K562 (cell line): ENCODE data around the gene RBM20. TPM values are rescaled to one million over a fixed set of nuclear protein-coding genes. Genes with fewer than 3 reads are reported as not detected.

Experiments
- BDP1 ChIP-seq: IDR thresholded peaks from 3 replicates; pipeline ENCODE4 v1.6.1; 2011; ENCODE audit not compliant: insufficient read length, insufficient read depth
- CBX3 ChIP-seq, 2 experiments: IDR thresholded peaks; 1 replicate in 1 of 2; 2 replicates in 1 of 2; pipeline ENCODE4 v1.6.1; 2012; ENCODE audit warnings: inconsistent platforms in 2 of 2, low read length in 2 of 2, borderline replicate concordance in 1 of 2, control low read depth in 1 of 2
- CBX5 ChIP-seq: IDR thresholded peaks from 2 replicates; pipeline ENCODE4 v1.6.1; 2014; ENCODE audit warnings: low read depth, borderline replicate concordance
- CHD4 ChIP-seq: fragments of 200-600 bp; sonication (generic); IDR thresholded peaks from 3 replicates; pipeline ENCODE4 v1.6.1; 2012; ENCODE audit warnings: low read depth, mild to moderate bottlenecking, mixed read lengths, low read length, inconsistent platforms; ENCODE audit not compliant: insufficient read depth, insufficient replicate concordance, poor library complexity, severe bottlenecking
- ETV6 ChIP-seq, 3 experiments: fragments of 150-350 bp in 1 of 3; sonication (generic) in 1 of 3; formaldehyde crosslinking in 1 of 3; IDR thresholded peaks; 2 replicates each; pipeline versions ENCODE4 v1.6.1 to v1.8.0; 2014 to 2022; ENCODE audit warnings: borderline replicate concordance in 2 of 3, low read depth in 2 of 3, antibody characterized with exemption in 1 of 3, low read length in 1 of 3, mild to moderate bottlenecking in 1 of 3, missing genetic modification reagents in 1 of 3
- HDAC6 ChIP-seq: IDR thresholded peaks from 2 replicates; pipeline ENCODE4 v1.6.1; 2012; ENCODE audit warnings: low read depth, mild to moderate bottlenecking, control low read depth, inconsistent platforms, low read length, moderate library complexity
- NBN ChIP-seq: fragments of 450-650 bp; IDR thresholded peaks from 2 replicates; pipeline ENCODE4 v1.6.1; 2016; ENCODE audit warnings: low read depth, mild to moderate bottlenecking
- POLR2AphosphoS2 ChIP-seq: IDR thresholded peaks from 2 replicates; pipeline ENCODE4 v1.6.1; 2012; ENCODE audit warnings: low read length, improper control_type of control experiment
- REST ChIP-seq, 2 experiments: fragments of 450-650 bp; formaldehyde crosslinking in 1 of 2; IDR thresholded peaks; 2 replicates each; pipeline versions ENCODE4 v1.4.0 to v1.6.1; 2014 to 2020; ENCODE audit warnings: mild to moderate bottlenecking in 2 of 2, borderline replicate concordance in 1 of 2, low read depth in 1 of 2
- RUNX1 ChIP-seq: sonication (generic); IDR thresholded peaks from 2 replicates; pipeline ENCODE4 v1.6.1; 2016; ENCODE audit warnings: antibody characterized with exemption, low read depth
- SLC30A9 ChIP-seq: fragments of 250-450 bp; sonication (Bioruptor Pico); IDR thresholded peaks from 2 replicates; pipeline ENCODE4 v1.8.0; 2022; ENCODE audit warnings: mild to moderate bottlenecking, moderate library complexity
- SMARCA5 ChIP-seq: fragments of 450-650 bp; IDR thresholded peaks from 2 replicates; pipeline ENCODE4 v1.6.1; 2016
- SRSF7 ChIP-seq: fragments of 200-400 bp; formaldehyde crosslinking; optimal IDR thresholded peaks from 2 replicates; pipeline ENCODE3; 2017; ENCODE audit warnings: mild to moderate bottlenecking, low read depth, low read length
- ZFX ChIP-seq: sonication (generic); formaldehyde crosslinking; IDR thresholded peaks from 2 replicates; pipeline ENCODE4 v1.8.0; 2022; ENCODE audit warnings: mild to moderate bottlenecking, missing genetic modification reagents, moderate library complexity
- ZNF280A ChIP-seq: fragments of 450-650 bp; IDR thresholded peaks from 2 replicates; pipeline ENCODE4 v1.6.1; 2018; ENCODE audit warnings: mild to moderate bottlenecking, low read depth; ENCODE audit not compliant: partially characterized antibody
- ZNF586 ChIP-seq: fragments of 450-650 bp; formaldehyde crosslinking; conservative IDR thresholded peaks from 2 replicates; pipeline ENCODE4 v1.4.0; 2020; ENCODE audit warnings: mild to moderate bottlenecking, moderate library complexity
- ZNF766 ChIP-seq: fragments of 200-800 bp; sonication (Bioruptor generic); conservative IDR thresholded peaks from 2 replicates; pipeline ENCODE4 v1.6.1; 2016; ENCODE audit warnings: missing genetic modification characterization, missing compliant biosample characterization
- ZNF780A ChIP-seq: fragments of 250-450 bp; sonication (Bioruptor Pico); IDR thresholded peaks from 2 replicates; pipeline ENCODE4 v1.5.0; 2021; ENCODE audit warnings: mild to moderate bottlenecking
- polyA plus RNA-seq, 8 experiments: library from polyadenylated mRNA; depleted of rRNA in 4 of 8; stranded (reverse) in 5 of 8; unstranded in 3 of 8; fragments of >200 nt; fragmentation: Nextera tagmentation in 2 of 8; fragmentation: Illumina TruSeq in 1 of 8; extraction: Ambion mirVana in 2 of 8; extraction: Trizol in 1 of 8; gene quantifications; 2 replicates each; pipeline versions ENCODE4 v1.2.1 to v1.2.3, GENCODE V29; 2011 to 2014; ENCODE audit warnings: inconsistent platforms in 1 of 8, missing spikeins in 1 of 8
- total RNA-seq, 7 experiments: library from RNA; depleted of rRNA in 6 of 7; stranded (reverse); fragments of >200 nt in 6 of 7; fragmentation: Illumina TruSeq in 2 of 7; extraction: Trizol in 2 of 7; gene quantifications; 2 replicates each; pipeline versions ENCODE4 v1.2.1 to v1.2.3, GENCODE V29; 2011 to 2021; ENCODE audit warnings: low replicate concordance in 1 of 7

The RBM20 gene
- total and polyA plus RNA-seq, 9 of the 15 experiments (the other 6 are each of a cell fraction or from before 2014, with no cell fraction given) = 0.63 to 5.7 (median 3.2) TPM

- TF ChIP-seq SRSF7 (no peak), ZNF280A (no peak), ZFX (CRISPR knock-in tag) (peak; percentile 48), ETV6 (IDR thresholded peaks at IDR 0.05; ENCODE audit: borderline replicate concordance in 1 of 2, low read depth in 2 of 2, low read length in 1 of 2) (no peak; a peak in 1 of 4 replicates), ETV6 (CRISPR knock-in tag; IDR thresholded peaks at IDR 0.05; ENCODE audit: borderline replicate concordance) (no peak), POLR2AphosphoS2 (no peak), SLC30A9 (CRISPR knock-in tag) (no peak), NBN (peak; percentile 79; the same call in 1 of the 2 replicates), RUNX1 (no peak), CHD4 (no peak), ZNF766 (CRISPR knock-in tag) (peak; percentile 76), BDP1 (no peak), HDAC6 (no peak), REST (IDR thresholded peaks at IDR 0.05; ENCODE audit: borderline replicate concordance) (no peak), REST (CRISPR knock-in tag; IDR thresholded peaks at IDR 0.05; ENCODE audit: low read depth) (no peak), CBX5 (no peak), CBX3 (IDR thresholded peaks at IDR 0.05; ENCODE audit: borderline replicate concordance in 1 of 2, low read length in 2 of 2) (no peak), SMARCA5 (no peak), ZNF780A (CRISPR knock-in tag) (no peak), ZNF586 (no peak)
Observed at GRCh38 chr10:110857265-110858171, 213.4 kb downstream of the RBM20 start (continued).
